H1 (cell line): ENCODE measurements around the gene DDB1. TPM values are rescaled to one million over a fixed set of nuclear protein-coding genes. Genes with fewer than 3 reads are reported as not detected.

Experiments used
- CTCF ChIA-PET: fragments of 300-600 bp; sonication (Branson Sonifier 250); formaldehyde crosslinking; loops from one replicate; lab custom pipeline; 2021; ENCODE audit not compliant: partially characterized antibody; lab: Charles Lee
- POLR2A ChIA-PET: fragments of 300-600 bp; sonication (Branson Sonifier 250); formaldehyde crosslinking; loops from one replicate; lab custom pipeline; 2021; ENCODE audit warnings: inconsistent platforms; ENCODE audit not compliant: partially characterized antibody; lab: Charles Lee
- DNase-seq, 2 experiments: peaks; one replicate each; pipeline versions ENCODE4 v3.0.0 to v3.0.0-alpha.2; 2010 to 2022; ENCODE audit warnings: low spot score in 2 of 2, low read depth in 1 of 2, mixed read lengths in 1 of 2
- FAIRE-seq: peaks from 2 replicates; lab custom pipeline; 2011; peaks lifted over from hg19 to GRCh38; lab: Jason Lieb, UNC
- H2AFZ ChIP-seq: 2 replicates; pipeline ENCODE4 v1.8.1; 2012; ENCODE audit warnings: low read length, inconsistent platforms
- H2AK5ac ChIP-seq: 2 replicates; pipeline ENCODE4 v1.6.1; 2013; ENCODE audit warnings: low read depth, low read length
- H2BK120ac ChIP-seq: replicated peaks from 2 replicates; pipeline ENCODE3; 2013; ENCODE audit warnings: low read depth, low read length, inconsistent platforms
- H2BK12ac ChIP-seq: 2 replicates; pipeline ENCODE4 v1.6.1; 2013; ENCODE audit warnings: low read depth, low read length
- H2BK15ac ChIP-seq: 2 replicates; pipeline ENCODE4 v1.6.1; 2013; ENCODE audit warnings: low read length
- H2BK20ac ChIP-seq: 2 replicates; pipeline ENCODE4 v1.6.1; 2013; ENCODE audit warnings: low read length
- H2BK5ac ChIP-seq: 2 replicates; pipeline ENCODE4 v1.6.1; 2013; ENCODE audit warnings: low read depth, low read length
- H3K14ac ChIP-seq: 2 replicates; pipeline ENCODE4 v1.6.1; 2013; ENCODE audit warnings: inconsistent platforms; ENCODE audit not compliant: insufficient read length
- H3K18ac ChIP-seq: 2 replicates; pipeline ENCODE4 v1.6.1; 2013; ENCODE audit warnings: low read length; ENCODE audit errors: extremely low read depth
- H3K23ac ChIP-seq: 2 replicates; pipeline ENCODE4 v1.6.1; 2013; ENCODE audit warnings: inconsistent platforms; ENCODE audit not compliant: insufficient read length
- H3K23me2 ChIP-seq: 2 replicates; pipeline ENCODE4 v1.6.1; 2013; ENCODE audit warnings: low read depth, low read length
- H3K27ac ChIP-seq: 2 replicates; pipeline ENCODE4 v1.6.1; 2011; ENCODE audit warnings: low read depth, low read length, inconsistent platforms
- H3K27me3 ChIP-seq, 4 experiments: replicated peaks in 1 of 4; 1 replicate in 1 of 4; 2 replicates in 3 of 4; pipeline versions ENCODE4 v1.6.1 to v1.8.1; 2011 to 2013; ENCODE audit warnings: low read length in 3 of 4, mild to moderate bottlenecking in 3 of 4, inconsistent platforms in 2 of 4, mixed read lengths in 2 of 4, moderate library complexity in 1 of 4; ENCODE audit not compliant: control insufficient read depth in 3 of 4, insufficient read depth in 3 of 4; ENCODE audit errors: extremely low read depth in 1 of 4
- H3K36me3 ChIP-seq, 4 experiments: 2 replicates each; pipeline versions ENCODE4 v1.6.1 to v1.8.1; 2011 to 2013; ENCODE audit warnings: mild to moderate bottlenecking in 4 of 4, low read length in 3 of 4, moderate library complexity in 2 of 4, control low read depth in 1 of 4, inconsistent platforms in 1 of 4; ENCODE audit not compliant: insufficient read depth in 4 of 4, control insufficient read depth in 2 of 4
- H3K4ac ChIP-seq: replicated peaks from 2 replicates; pipeline ENCODE3; 2013; ENCODE audit warnings: low read length, low read depth, mixed read lengths, inconsistent platforms; ENCODE audit not compliant: insufficient read length
- H3K4me1 ChIP-seq, 4 experiments: replicated peaks in 1 of 4; 1 replicate in 1 of 4; 2 replicates in 3 of 4; pipeline versions ENCODE4 v1.6.1 to v1.8.1; 2011 to 2013; ENCODE audit warnings: low read length in 3 of 4, inconsistent platforms in 2 of 4, mixed read lengths in 1 of 4; ENCODE audit not compliant: insufficient read depth in 4 of 4, control insufficient read depth in 3 of 4
- H3K4me2 ChIP-seq, 2 experiments: 2 replicates each; pipeline versions ENCODE4 v1.6.1 to v1.8.1; 2011 to 2013; ENCODE audit warnings: low read depth in 2 of 2, low read length in 2 of 2, control low read depth in 1 of 2, inconsistent platforms in 1 of 2, mild to moderate bottlenecking in 1 of 2; ENCODE audit not compliant: insufficient read depth in 1 of 2
- H3K4me3 ChIP-seq, 4 experiments: fragments of 200-600, 300-600 bp in 1 of 4; sonication (generic), shearing (Covaris generic), sonication (Bioruptor Twin) in 1 of 4; 2 replicates each; pipeline versions ENCODE4 v1.5.1 to v1.8.1; 2011 to 2016; ENCODE audit warnings: low read length in 4 of 4, low read depth in 3 of 4, control low read depth in 2 of 4, inconsistent platforms in 2 of 4, mild to moderate bottlenecking in 2 of 4, mixed read lengths in 1 of 4, moderate library complexity in 1 of 4; ENCODE audit not compliant: insufficient read depth in 2 of 4; ENCODE audit errors: extremely low read depth in 1 of 4
- H3K56ac ChIP-seq: replicated peaks from 2 replicates; pipeline ENCODE3; 2013; ENCODE audit warnings: low read depth, mild to moderate bottlenecking, mixed read lengths, low read length, inconsistent platforms; ENCODE audit not compliant: insufficient read length
- H3K79me1 ChIP-seq: 2 replicates; pipeline ENCODE4 v1.6.1; 2013; ENCODE audit warnings: low read depth, low read length, control low read depth
- H3K79me2 ChIP-seq, 2 experiments: 2 replicates each; pipeline versions ENCODE4 v1.6.1 to v1.8.1; 2012 to 2013; ENCODE audit warnings: low read length in 2 of 2, mild to moderate bottlenecking in 2 of 2, inconsistent platforms in 1 of 2; ENCODE audit not compliant: insufficient read depth in 2 of 2, control insufficient read depth in 1 of 2
- H3K9ac ChIP-seq, 4 experiments: replicated peaks in 1 of 4; 1 replicate in 1 of 4; 2 replicates in 3 of 4; pipeline versions ENCODE4 v1.6.1 to v1.8.1; 2011 to 2013; ENCODE audit warnings: low read depth in 3 of 4, low read length in 3 of 4, control low read depth in 2 of 4, mild to moderate bottlenecking in 2 of 4, moderate library complexity in 2 of 4, inconsistent platforms in 1 of 4; ENCODE audit errors: extremely low read depth in 1 of 4
- H3K9me3 ChIP-seq, 2 experiments: 2 replicates each; pipeline versions ENCODE4 v1.6.1 to v1.8.1; 2012 to 2013; ENCODE audit warnings: mild to moderate bottlenecking in 2 of 2, moderate library complexity in 2 of 2, control low read depth in 1 of 2, inconsistent platforms in 1 of 2, low read depth in 1 of 2, low read length in 1 of 2, mixed read lengths in 1 of 2; ENCODE audit not compliant: insufficient read depth in 2 of 2
- H4K20me1 ChIP-seq, 2 experiments: replicated peaks in 1 of 2; 2 replicates each; pipeline versions ENCODE3 to v1.8.1; 2011 to 2013; ENCODE audit warnings: inconsistent platforms in 2 of 2, low read length in 2 of 2, mild to moderate bottlenecking in 1 of 2; ENCODE audit not compliant: insufficient read depth in 2 of 2, control insufficient read depth in 1 of 2
- H4K5ac ChIP-seq: 2 replicates; pipeline ENCODE4 v1.6.1; 2013; ENCODE audit warnings: low read length, low read depth, mixed read lengths, inconsistent platforms; ENCODE audit not compliant: insufficient read length
- H4K8ac ChIP-seq: 2 replicates; pipeline ENCODE4 v1.8.0; 2013; ENCODE audit warnings: mild to moderate bottlenecking, moderate library complexity, low read length, inconsistent platforms; ENCODE audit not compliant: insufficient read depth; ENCODE audit errors: extremely low read depth
- H4K91ac ChIP-seq: replicated peaks from 2 replicates; pipeline ENCODE3; 2013; ENCODE audit warnings: low read length, mixed read lengths, inconsistent platforms; ENCODE audit not compliant: insufficient read length
- ATF2 ChIP-seq: IDR thresholded peaks from 2 replicates; pipeline ENCODE4 v1.6.1; 2012; ENCODE audit warnings: low read length, inconsistent platforms
- BCL11A ChIP-seq, 2 experiments: IDR thresholded peaks; one replicate each; pipeline ENCODE4 v1.6.1; 2011; ENCODE audit warnings: low read depth in 2 of 2, low read length in 2 of 2, mild to moderate bottlenecking in 2 of 2
- CREB1 ChIP-seq: IDR thresholded peaks from 2 replicates; pipeline ENCODE4 v1.6.1; 2012; ENCODE audit warnings: inconsistent platforms
- E2F6 ChIP-seq: IDR thresholded peaks from 2 replicates; pipeline ENCODE4 v1.6.1; 2012; ENCODE audit warnings: inconsistent platforms
- GTF2F1 ChIP-seq: IDR thresholded peaks from 2 replicates; pipeline ENCODE4 v1.6.1; 2012; ENCODE audit warnings: low read depth, low read length, improper control_type of control experiment, borderline replicate concordance
- MAFK ChIP-seq: IDR thresholded peaks from 2 replicates; pipeline ENCODE4 v1.6.1; 2012; ENCODE audit warnings: low read depth, mild to moderate bottlenecking, improper control_type of control experiment, low read length
- RAD21 ChIP-seq, 2 experiments: IDR thresholded peaks in 1 of 2; conservative IDR thresholded peaks in 1 of 2; 2 replicates each; pipeline ENCODE4 v1.6.1; 2011; ENCODE audit warnings: low read depth in 2 of 2, low read length in 2 of 2, improper control_type of control experiment in 1 of 2, inconsistent platforms in 1 of 2, mild to moderate bottlenecking in 1 of 2, moderate library complexity in 1 of 2
- RFX5 ChIP-seq: IDR thresholded peaks from 2 replicates; pipeline ENCODE4 v1.6.1; 2011; ENCODE audit warnings: low read depth, low read length, improper control_type of control experiment, borderline replicate concordance
- TAF1 ChIP-seq: IDR thresholded peaks from 2 replicates; pipeline ENCODE4 v1.6.1; 2011; ENCODE audit warnings: mild to moderate bottlenecking, low read depth, low read length
- TBP ChIP-seq: IDR thresholded peaks from 2 replicates; pipeline ENCODE4 v1.6.1; 2011; ENCODE audit warnings: low read depth, low read length, improper control_type of control experiment
- YY1 ChIP-seq: IDR thresholded peaks from 2 replicates; pipeline ENCODE4 v1.6.1; 2011; ENCODE audit warnings: low read depth, mild to moderate bottlenecking, low read length
- WGBS, 2 experiments: shearing (Covaris generic) in 1 of 2; methylation state at CpG; one replicate each; pipeline versions ENCODE4 v1.1.6 to v1.1.7; 2013 to 2015; ENCODE audit warnings: low lambda C conversion rate in 2 of 2, mixed read lengths in 2 of 2, inconsistent platforms in 1 of 2, low coverage in 1 of 2, missing lambda C conversion rate in 1 of 2; ENCODE audit not compliant: insufficient replicate concordance in 2 of 2, insufficient coverage in 1 of 2, insufficient read length in 1 of 2; ENCODE audit errors: extremely low coverage in 1 of 2, missing lambda C conversion rate in 1 of 2; 5-methylcytosine and 5-hydroxymethylcytosine counted together
- polyA plus RNA-seq, 7 experiments: library from polyadenylated mRNA; depleted of rRNA in 3 of 7; stranded (reverse) in 5 of 7; unstranded in 2 of 7; fragments of >200 nt in 5 of 7; fragments of 200-250 nt in 2 of 7; gene quantifications; 1 replicate in 5 of 7; 2 replicates in 1 of 7; 4 replicates in 1 of 7; pipeline versions ENCODE4 v1.2.1 to v1.2.3, GENCODE V29; 2011 to 2013; ENCODE audit warnings: missing spikeins in 2 of 7, mixed read lengths in 2 of 7
- total RNA-seq: library from RNA; stranded (reverse); fragmentation: NEBNext Ultra II Directional; extraction: Animal tissue kit (Norgen Biotek cat#: 25700); gene quantifications from 2 replicates; pipeline ENCODE4 v1.2.1, GENCODE V29; 2021

The DDB1 gene
- total and polyA plus RNA-seq, 2 of the 8 experiments (the other 6 are each of a cell fraction or from before 2014, with no cell fraction given), result 275 to 306 TPM

GRCh38 chr11:61349916-61350315 is 17.0 kb upstream of the DDB1 start:
- 89% methylated on average over 10 of the region's 10 CpGs; no CpG with 5 or more reads in 1 of the 2 experiments for WGBS, 2 experiments
- no peak for TF ChIP-seq YY1
- no peak for TF ChIP-seq RAD21 (IDR thresholded peaks at IDR 0.05 in 1 of 2, conservative IDR thresholded peaks at IDR 0.05 in 1 of 2; ENCODE audit: low read depth in 2 of 2, low read length in 2 of 2)
- no peak for TF ChIP-seq E2F6
- no peak for TF ChIP-seq ATF2
- TF ChIP-seq RFX5, result no peak
- no peak for TF ChIP-seq CREB1
- TF ChIP-seq BCL11A (IDR thresholded peaks at IDR 0.05; ENCODE audit: low read depth in 2 of 2, low read length in 2 of 2), result no peak
- no peak for TF ChIP-seq GTF2F1
- TF ChIP-seq TBP, result no peak
- no peak for TF ChIP-seq TAF1
- TF ChIP-seq MAFK, result no peak

More at GRCh38 chr11:61349916-61350315, 17.0 kb upstream of the DDB1 start:
- Histone ChIP-seq H2AK5ac (no peak overlapping the region), H4K5ac (no peak overlapping the region), H2AFZ (no peak overlapping the region), H3K79me2 (no peaks in the 10 kb centered on the region), H4K91ac (no peak overlapping the region), H3K9ac (no peak overlapping the region), H2BK5ac (no peak overlapping the region), H4K20me1 (peaks cover 0 to 8% of the 10 kb centered on the region in 2 experiments), H3K27me3 (no peaks in the 10 kb centered on the region), H3K14ac (no peak overlapping the region), H2BK120ac (no peak overlapping the region), H3K23ac (no peak overlapping the region), H3K36me3 (peaks cover 0 to 13% (median 8%) of the 10 kb centered on the region in 4 experiments; a peak in 6 of 8 replicates), H3K9me3 (no peaks in the 10 kb centered on the region), H3K4me2 (no peak overlapping the region), H3K56ac (no peak overlapping the region), H3K79me1 (no peaks in the 10 kb centered on the region; the same call in 1 of the 2 replicates), H3K4me3 (no peak overlapping the region), H2BK20ac (no peak overlapping the region), H3K4ac (no peak overlapping the region), H2BK12ac (no peak overlapping the region), H4K8ac (no peak overlapping the region), H3K18ac (no peak overlapping the region), H3K27ac (no peak overlapping the region), H2BK15ac (no peak overlapping the region), H3K4me1 (no peaks in the 10 kb centered on the region), H3K23me2 (no peaks in the 10 kb centered on the region)
- ChIA-PET POLR2A (interaction anchor here (0.7 to 39.7 kb wide), 4 partner anchors 13 to 1133 kb away, joined by 3 to 1106 read pairs (median 32); partner anchors contain the start of genes CYB561A3, DDB1, TKFC and TMEM138), CTCF (interaction anchor here (0.9 to 7.1 kb wide), 4 partner anchors 13 to 96 kb away, joined by 3 to 80 read pairs (median 29); no protein-coding TSS in a partner anchor)
- DNase-seq, result no peak
- FAIRE-seq, result no peak
